Colon (tissue), 2 donors: Measurements from ENCODE around the gene C19orf12.
"Not testable (repeated sequence)": the region's sequence is repeated elsewhere in the genome, so short reads cannot be mapped to it uniquely, and the experiment has no call there.

Experiments used
- FAIRE-seq: peaks from 2 replicates; lab custom pipeline; 2012; peaks lifted over from hg19 to GRCh38; lab: Jason Lieb, UNC
- donor health status: control.
- donor health status: control.

C19orf12 gene

DNA sequence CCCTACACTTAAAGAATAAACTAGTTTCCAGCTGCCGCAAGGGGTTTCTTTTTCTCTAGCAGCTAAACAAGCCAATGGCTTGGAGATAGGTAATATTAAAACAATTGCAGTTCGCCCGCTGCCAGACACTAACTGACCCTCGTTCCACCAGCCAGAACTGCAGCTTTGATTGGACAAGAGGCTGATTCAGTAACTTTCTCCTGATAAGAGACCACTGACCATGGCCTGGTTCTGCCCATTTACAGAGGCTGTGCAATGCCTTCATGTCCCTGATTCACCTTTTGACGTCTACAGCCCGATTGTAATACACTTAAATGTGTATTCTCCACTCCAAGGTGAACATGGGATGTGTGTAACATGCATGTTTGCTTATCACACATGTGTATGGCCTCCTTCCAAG, 12.8 kb upstream of the C19orf12 start:
- no peak for FAIRE-seq

DNA sequence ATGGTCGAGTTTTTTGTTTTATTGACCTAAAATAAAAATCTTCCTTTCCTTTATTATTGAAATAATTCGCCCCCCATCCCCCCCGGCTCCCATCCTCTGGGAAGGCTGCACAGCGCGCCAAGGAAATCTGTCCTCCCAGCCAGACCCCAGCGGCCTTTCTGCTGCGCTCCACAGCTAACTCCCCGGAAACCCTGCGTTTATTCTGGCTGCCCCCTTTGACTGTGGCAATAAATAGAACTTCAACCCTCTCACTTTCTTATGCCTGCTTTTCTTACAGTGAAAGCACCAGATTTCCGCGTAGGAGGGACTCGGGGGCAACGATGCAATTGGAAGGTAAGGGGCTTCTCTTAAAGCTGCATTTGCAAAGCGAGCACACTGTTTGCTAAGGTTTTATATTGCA, 9.7 kb upstream of the C19orf12 start:
- no peak for FAIRE-seq

- FAIRE-seq = no peak
Observed at GRCh38 chr19:29724102-29724641, 9.1 kb upstream of the C19orf12 start.

- no peak for FAIRE-seq
Observed at GRCh38 chr19:29717051-29717450, 2.0 kb upstream of the C19orf12 start.

- no peak for FAIRE-seq
Observed at GRCh38 chr19:29715701-29716581, 880 bp upstream of the C19orf12 start.

DNA sequence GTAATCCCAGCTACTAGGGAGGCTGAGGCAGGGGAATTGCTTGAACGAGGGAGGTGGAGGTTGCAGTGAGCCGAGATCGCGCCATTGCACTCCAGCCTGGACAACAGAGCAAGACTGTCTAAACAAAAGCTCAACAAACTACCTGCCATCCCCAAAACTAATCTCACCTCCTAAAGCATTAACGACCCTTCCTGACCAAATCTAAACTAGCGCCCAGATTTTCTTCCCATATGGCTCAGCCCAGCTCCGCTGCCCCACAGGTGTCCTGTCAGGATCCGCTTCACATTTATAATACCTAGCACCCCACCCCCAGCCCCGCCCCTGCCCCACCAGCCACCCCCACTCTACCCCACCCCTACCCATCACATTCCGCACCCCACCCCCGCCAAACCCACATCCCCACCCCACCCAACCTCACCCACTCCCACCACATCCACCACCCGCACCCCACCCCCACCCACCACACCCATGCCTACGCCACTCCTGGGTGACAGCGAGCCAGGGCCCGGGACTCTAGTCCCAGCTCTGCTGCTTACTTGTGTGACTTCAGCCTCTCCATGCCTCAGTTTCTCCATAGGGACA, 599 bp downstream of the C19orf12 start:
- no peak for FAIRE-seq

GRCh38 chr19:29712744-29713516, 2.1 kb downstream of the C19orf12 start:
- FAIRE-seq = no peak

DNA sequence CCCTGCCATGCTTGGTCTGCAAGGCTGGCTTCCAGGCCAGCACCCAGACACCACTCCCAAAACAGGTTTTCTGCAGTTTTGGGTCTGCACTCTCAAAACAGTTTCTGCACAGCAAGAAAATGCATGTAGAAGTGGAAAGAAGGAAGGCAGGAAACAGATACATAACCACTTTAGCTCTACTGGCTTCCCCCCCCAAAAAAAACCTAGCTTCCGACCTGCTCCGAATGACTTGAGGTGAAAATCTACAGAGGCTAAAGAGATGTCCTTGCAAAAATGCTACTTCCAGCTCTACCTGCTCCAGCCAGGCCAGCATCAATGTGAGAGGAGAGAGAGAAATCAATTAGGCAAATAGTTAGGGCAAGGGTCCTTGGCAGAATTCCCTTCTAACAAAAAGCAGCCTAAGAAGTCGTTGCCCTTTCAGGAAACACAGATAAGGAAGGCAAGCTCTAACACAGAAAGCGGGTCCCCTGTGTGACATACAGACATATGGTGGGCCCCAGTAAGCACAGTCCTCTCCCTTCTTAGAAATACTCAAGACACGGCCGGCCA, 3.4 kb downstream of the C19orf12 start:
- no peak for FAIRE-seq

- FAIRE-seq = not testable (repeated sequence)
Observed at GRCh38 chr19:29709440-29709798, 5.6 kb downstream of the C19orf12 start.

DNA sequence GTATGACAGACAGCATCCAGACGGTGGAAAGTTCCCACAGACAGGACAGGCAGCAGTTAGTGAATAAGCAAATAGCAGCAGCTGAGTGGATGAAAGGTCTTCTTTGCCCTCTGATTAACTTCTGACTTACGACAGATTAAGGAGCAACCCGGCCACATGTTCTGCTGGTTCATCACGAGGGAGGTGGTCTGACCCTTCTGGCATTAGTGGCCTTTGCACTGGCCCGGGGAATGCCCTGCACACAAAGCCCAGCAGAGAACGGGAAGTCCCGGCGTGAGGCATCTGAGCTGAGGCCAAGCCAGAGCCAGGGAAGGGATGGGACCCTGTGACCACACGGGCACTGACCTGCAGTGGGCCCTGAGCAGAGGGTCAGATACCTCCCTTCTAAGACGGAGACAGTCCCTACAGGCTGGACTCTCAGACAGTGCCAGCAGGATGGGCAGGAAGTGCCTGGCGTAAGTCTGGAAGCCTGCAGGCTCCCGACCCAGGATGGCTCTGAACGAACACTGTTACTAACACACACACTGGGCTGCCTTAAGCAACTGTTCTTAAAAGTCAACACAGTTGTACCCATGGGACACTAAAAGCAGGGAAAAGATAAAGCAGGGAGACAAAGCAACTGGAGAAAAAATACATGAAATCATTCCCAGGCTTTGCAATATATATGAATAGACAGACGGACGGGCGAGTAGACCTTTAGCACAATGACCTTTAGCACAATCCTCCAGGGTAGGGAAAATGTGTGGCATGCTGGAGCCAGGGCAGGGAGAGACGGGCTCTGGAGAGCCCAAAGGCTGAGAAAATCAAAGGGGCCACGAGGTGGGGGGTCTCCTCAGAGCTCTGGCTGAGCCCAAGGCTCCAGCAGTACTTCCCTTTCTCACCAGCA, 6.3 kb downstream of the C19orf12 start:
- FAIRE-seq = no peak

DNA sequence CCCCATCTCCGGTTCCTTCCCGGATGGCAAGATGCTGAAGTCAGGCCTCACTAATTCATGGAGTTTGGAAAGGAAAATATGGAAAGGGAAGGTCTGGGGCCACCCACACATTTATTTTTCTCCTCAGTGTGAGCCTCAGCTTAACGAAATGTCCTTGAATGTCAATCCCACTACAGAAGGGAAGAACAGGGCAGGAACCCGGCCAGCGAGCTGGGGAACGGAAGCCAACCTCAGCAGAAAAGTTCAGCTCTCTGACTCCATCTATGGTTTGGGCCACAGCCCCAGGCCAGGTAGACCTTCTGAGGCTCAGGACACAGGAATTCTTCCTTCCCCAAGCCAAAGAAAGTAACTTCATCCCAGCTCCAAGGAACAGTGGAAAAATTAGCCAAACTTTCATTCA, 8.4 kb downstream of the C19orf12 start:
- FAIRE-seq = no peak

- FAIRE-seq = no peak
Observed at GRCh38 chr19:29705706-29706105, 9.4 kb downstream of the C19orf12 start.

DNA sequence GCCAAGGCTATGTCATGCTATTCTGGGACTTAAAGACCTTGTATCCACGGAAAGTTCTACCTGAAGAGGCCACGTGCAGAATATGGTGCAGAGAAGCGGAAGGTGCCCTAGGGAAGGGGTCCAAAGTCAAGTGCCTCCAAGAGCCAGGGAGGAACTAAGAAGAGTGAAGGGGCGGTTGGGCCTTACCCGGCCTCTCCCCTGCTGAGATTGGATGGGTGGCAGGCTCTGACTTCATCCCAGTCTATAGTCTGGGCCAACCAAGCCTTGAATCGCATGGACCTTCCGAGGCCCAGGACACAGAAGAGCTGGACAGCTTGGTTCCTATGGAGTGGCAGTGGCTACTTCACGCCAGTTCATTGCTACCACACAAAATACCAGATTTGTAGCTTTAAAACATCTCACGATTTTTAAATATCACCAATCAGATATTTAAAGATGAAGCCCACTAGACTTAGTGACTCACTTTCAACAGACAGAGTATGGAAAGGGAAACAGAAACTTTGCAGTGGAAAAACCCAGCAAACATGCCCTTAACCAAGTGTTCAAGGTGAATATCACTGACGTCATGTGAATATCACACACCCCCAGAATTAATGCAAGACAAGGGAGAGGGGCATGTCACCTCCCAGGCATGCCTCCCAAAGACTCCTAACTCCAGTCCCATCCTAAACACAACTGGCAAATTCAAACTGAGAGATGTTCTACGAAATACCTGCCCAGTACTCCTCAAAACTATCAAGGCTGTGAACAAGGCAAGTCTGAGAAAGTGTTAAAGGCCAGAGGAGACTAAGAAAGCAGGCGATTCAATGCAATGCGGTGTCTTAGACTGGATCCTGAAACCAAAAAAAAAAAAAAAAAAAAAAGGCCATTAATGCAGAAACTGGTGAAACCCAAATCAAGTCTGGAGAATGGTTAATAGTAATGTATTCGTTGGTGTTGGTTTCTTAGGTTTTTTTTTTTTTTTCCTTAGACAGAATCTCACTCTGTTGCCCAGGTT, 10.2 kb downstream of the C19orf12 start:
- no peak for FAIRE-seq

DNA sequence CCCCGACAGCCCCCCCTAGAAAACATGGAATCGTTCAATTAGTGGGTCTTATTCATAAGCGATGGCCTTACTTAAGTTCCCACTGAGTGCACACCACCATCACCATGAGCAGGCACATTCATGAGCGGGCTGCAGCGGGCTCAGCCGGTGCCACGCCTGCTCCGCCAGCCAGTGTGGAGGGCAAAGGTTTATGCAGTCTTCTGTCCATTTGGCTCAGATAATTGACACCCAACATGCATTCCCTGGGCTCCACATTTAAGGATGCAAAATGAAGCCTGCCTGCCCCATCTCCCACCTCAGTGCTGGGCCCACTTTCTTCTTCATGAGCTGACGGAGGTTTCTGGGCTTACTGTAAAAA, 12.1 kb downstream of the C19orf12 start:
- FAIRE-seq = no peak

DNA sequence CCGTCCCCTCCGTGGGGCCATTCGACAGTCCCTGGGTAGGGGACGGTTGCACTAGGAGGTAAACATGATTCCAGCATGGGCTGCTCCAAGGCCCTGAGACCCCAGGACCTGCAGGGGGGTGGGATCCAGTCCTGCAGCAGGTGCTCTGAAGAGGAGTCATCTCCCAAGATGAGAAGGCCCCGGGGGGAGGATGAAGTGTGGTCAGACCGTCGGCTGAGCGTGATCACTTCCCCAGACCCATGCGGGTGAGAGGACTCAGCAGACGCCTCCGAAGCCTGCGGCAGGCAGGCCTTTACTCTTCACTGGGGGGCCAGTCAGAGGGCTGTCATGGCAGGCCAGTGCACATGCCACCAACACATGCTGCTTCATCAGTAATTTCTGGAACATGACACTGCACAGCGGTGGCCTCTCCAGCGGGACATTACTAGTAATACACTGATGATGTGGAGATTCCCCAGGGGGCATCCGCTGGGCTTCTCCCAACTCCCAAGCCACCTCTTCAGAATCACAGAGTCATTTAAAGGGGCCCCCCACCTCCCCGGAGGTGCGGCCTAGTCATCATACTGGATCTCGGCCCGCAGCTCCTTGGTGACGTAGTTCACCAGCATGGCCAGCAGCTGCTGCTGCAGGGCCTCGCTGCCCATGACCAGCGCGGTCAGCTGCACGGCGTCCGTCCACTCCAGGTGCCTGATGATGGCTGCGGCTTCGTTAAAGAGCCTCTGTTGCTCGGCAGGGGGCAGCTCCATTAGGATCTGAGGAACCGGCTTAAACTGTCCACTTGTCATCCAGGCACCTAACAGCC, 12.7 kb downstream of the C19orf12 start:
- no peak for FAIRE-seq

DNA sequence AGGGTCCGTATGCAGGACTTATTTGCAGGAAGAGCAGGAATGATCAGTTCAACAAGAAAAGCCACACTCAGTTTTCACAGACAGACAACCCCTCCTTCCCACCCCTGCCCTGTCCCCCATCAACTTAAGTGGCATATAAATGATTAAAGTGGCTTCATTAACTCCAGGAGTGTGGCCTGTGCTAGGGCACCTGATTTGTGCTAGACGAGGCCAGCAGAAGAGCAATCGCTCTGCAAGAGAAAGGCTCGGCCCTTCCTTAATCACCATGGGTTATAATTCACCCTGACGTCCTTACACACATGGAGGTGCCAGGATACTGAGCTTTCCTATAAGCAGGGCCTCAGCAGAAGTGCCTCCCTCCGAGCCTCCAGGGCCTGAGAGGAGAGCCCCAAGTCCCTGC, 14.6 kb downstream of the C19orf12 start:
- no peak for FAIRE-seq

- FAIRE-seq = no peak
Observed at GRCh38 chr19:29699861-29700260, 15.2 kb downstream of the C19orf12 start.

GRCh38 chr19:29697523-29698261, 17.4 kb downstream of the C19orf12 start:
- FAIRE-seq = no peak

GRCh38 chr19:29696565-29696846, 18.6 kb downstream of the C19orf12 start:
- no peak for FAIRE-seq
